Caco-2 (cell line): Measurements from ENCODE around the gene SLC44A4. TPM values are rescaled to one million over a fixed set of nuclear protein-coding genes. Genes with fewer than 3 reads are reported as not detected.
"Not testable (repeated sequence)": the region's sequence is repeated elsewhere in the genome, so short reads cannot be mapped to it uniquely, and the experiment has no call there.

Source experiments
- BruUV-seq: library from RNA; stranded (reverse); fragments of 400-500 nt; replicated peaks from 2 replicates; lab custom pipeline; 2021; lab: Mats Ljungman, UMichigan
- CTCF ChIA-PET: fragments of 300-600 bp; sonication (Branson Sonifier 250); formaldehyde crosslinking; loops from one replicate; lab custom pipeline; 2022; ENCODE audit warnings: antibody characterized with exemption; lab: Charles Lee
- POLR2A ChIA-PET: fragments of 300-600 bp; sonication (Branson Sonifier 250); formaldehyde crosslinking; loops from one replicate; lab custom pipeline; 2022; ENCODE audit warnings: antibody characterized with exemption; lab: Charles Lee
- DNase-seq, 2 experiments: peaks; one replicate each; pipeline versions ENCODE4 v3.0.0 to v3.0.0-alpha.2; 2020 to 2022
- H3K27me3 ChIP-seq: replicated peaks from 2 replicates; pipeline ENCODE4 v1.6.0; 2011; ENCODE audit warnings: low read length; ENCODE audit not compliant: control insufficient read depth, insufficient read depth
- H3K36me3 ChIP-seq: 2 replicates; pipeline ENCODE4 v1.5.1; 2011; ENCODE audit warnings: low read length; ENCODE audit not compliant: control insufficient read depth, insufficient read depth
- H3K4me1 ChIP-seq: fragments of 250-450 bp; sonication (Bioruptor Pico); 2 replicates; pipeline ENCODE4 v1.5.1; 2020; ENCODE audit warnings: mild to moderate bottlenecking
- H3K4me3 ChIP-seq: 2 replicates; pipeline ENCODE4 v1.5.1; 2011; ENCODE audit warnings: low read depth, mild to moderate bottlenecking, control low read depth, low read length
- H3K9me3 ChIP-seq: fragments of 250-450 bp; sonication (Bioruptor Pico); 2 replicates; pipeline ENCODE4 v1.5.1; 2020; ENCODE audit warnings: mild to moderate bottlenecking, moderate library complexity
- H3K27ac Mint-ChIP-seq: one replicate; pipeline ENCODE4 v1.8.0; 2022; ENCODE audit warnings: mixed read lengths; ENCODE audit not compliant: unreplicated experiment
- H3K27me3 Mint-ChIP-seq: one replicate; pipeline ENCODE4 v1.8.0; 2022; ENCODE audit warnings: mixed read lengths; ENCODE audit not compliant: insufficient read depth, unreplicated experiment
- H3K36me3 Mint-ChIP-seq: one replicate; pipeline ENCODE4 v1.8.0; 2022; ENCODE audit warnings: mild to moderate bottlenecking, mixed read lengths; ENCODE audit not compliant: insufficient read depth, unreplicated experiment
- H3K4me1 Mint-ChIP-seq: one replicate; pipeline ENCODE4 v1.8.0; 2022; ENCODE audit warnings: low read depth, mixed read lengths; ENCODE audit not compliant: unreplicated experiment
- H3K4me3 Mint-ChIP-seq: one replicate; pipeline ENCODE4 v1.8.0; 2022; ENCODE audit warnings: mild to moderate bottlenecking, moderate library complexity, mixed read lengths; ENCODE audit not compliant: unreplicated experiment
- H3K9me3 Mint-ChIP-seq: one replicate; pipeline ENCODE4 v1.8.0; 2022; ENCODE audit warnings: mixed read lengths; ENCODE audit not compliant: unreplicated experiment
- CTCF ChIP-seq, 2 experiments: fragments of 200-600 bp in 1 of 2; IDR thresholded peaks; 1 replicate in 1 of 2; 2 replicates in 1 of 2; pipeline versions ENCODE4 v1.5.1 to v1.8.0; 2011 to 2022; ENCODE audit warnings: antibody characterized with exemption in 1 of 2, control low read depth in 1 of 2, inconsistent platforms in 1 of 2, low read depth in 1 of 2, low read length in 1 of 2, mild to moderate bottlenecking in 1 of 2, moderate library complexity in 1 of 2; ENCODE audit not compliant: insufficient read depth in 1 of 2, severe bottlenecking in 1 of 2, unreplicated experiment in 1 of 2
- intact Hi-C: fragments of 100-400 bp; cut with micrococcal nuclease; formaldehyde crosslinking; loops from one replicate; pipeline ENCODE4 v1.10.0; 2022; ENCODE audit not compliant: unreplicated experiment
- total RNA-seq: library from RNA; stranded (reverse); gene quantifications from 2 replicates; pipeline ENCODE4 v1.2.3, GENCODE V29; 2022

The SLC44A4 gene
- total RNA-seq, 1 experiment from 2014 or later, result 0.57 TPM

- peaks cover 42% of the 10 kb centered on the region for H3K36me3 Mint-ChIP-seq
- no peak for TF ChIP-seq CTCF (IDR thresholded peaks at IDR 0.05; ENCODE audit: insufficient read depth in 1 of 2, low read depth in 1 of 2, low read length in 1 of 2, severe bottlenecking in 1 of 2, unreplicated experiment in 1 of 2)
- no peaks in the 10 kb centered on the region for H3K9me3 Mint-ChIP-seq
- Histone ChIP-seq H3K27me3 (no peaks in the 10 kb centered on the region), H3K4me1 (peaks cover 14% of the 10 kb centered on the region), H3K4me3 (no peak overlapping the region), H3K36me3 (peaks cover 7% of the 10 kb centered on the region), H3K9me3 (no peaks in the 10 kb centered on the region)
- CTCF ChIA-PET, result interaction anchor here (1.5 kb wide), 1 partner anchor 58 kb away, joined by 3 read pairs; the partner anchor contains the start of gene LSM2
- no peaks in the 10 kb centered on the region for H3K27me3 Mint-ChIP-seq
- H3K4me3 Mint-ChIP-seq, result no peak overlapping the region
- H3K4me1 Mint-ChIP-seq, result peaks cover 24% of the 10 kb centered on the region
- POLR2A ChIA-PET, result interaction anchor here (3.3 kb wide), 1 partner anchor 38 kb away, joined by 40 read pairs; the partner anchor contains the start of gene HSPA1B
- no peak for DNase-seq
- no TSS peak for BruUV-seq
- intact Hi-C loops, result loop anchor here (1.0 kb wide), 1 partner anchor 126 kb away; no protein-coding TSS in a partner anchor
- H3K27ac Mint-ChIP-seq, result no peak overlapping the region
These were observed 14.0 kb downstream of the SLC44A4 start for GRCh38 chr6:31864818-31865204.

DNA sequence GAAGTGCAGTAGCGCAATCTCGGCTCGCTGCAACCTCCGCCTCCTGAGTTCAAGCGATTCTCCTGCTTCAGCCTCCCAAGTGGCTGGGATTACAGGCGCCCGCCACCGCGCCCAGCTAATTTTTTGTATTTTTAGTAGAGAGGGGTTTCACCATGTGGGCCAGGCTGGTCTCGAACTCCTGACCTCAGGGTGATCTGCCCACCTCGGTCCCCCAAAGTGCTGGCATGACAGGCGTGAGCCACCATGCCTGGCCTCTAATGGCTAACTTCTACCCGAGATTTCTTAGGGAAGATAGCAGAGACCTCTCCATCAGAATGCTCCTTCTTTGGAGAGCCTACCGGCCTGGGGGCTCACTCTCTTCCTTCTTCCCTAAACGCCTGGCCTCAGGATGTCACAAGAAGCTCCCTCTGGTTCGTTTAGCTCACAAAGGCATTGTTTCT is 14.7 kb downstream of the SLC44A4 start:
- not testable (repeated sequence) for H3K27me3 ChIP-seq, H3K9me3 ChIP-seq, DNase-seq, H3K27me3 Mint-ChIP-seq, H3K36me3 ChIP-seq, BruUV-seq, H3K9me3 Mint-ChIP-seq
- intact Hi-C loops, result loop anchor here (1.0 kb wide), 1 partner anchor 125 kb away; no protein-coding TSS in a partner anchor
- POLR2A ChIA-PET, result interaction anchor here (0.6 to 3.3 kb wide), 6 partner anchors 16 to 1145 kb away, joined by 3 to 40 read pairs (median 4); partner anchors contain the start of gene HSPA1B
- Mint-ChIP-seq H3K36me3 (peaks cover 48% of the 10 kb centered on the region), H3K4me1 (peaks cover 24% of the 10 kb centered on the region), H3K27ac (peak overlapping the region; percentile 100), H3K4me3 (peak overlapping the region; percentile 100)
- CTCF ChIA-PET, result interaction anchor here (0.6 to 1.8 kb wide), 6 partner anchors 34 to 183 kb away, joined by 3 to 10 read pairs (median 3); partner anchors contain the start of genes LSM2, LY6G5C and VARS1
- Histone ChIP-seq H3K4me3 (peak overlapping the region; percentile 56), H3K4me1 (peaks cover 14% of the 10 kb centered on the region)

DNA sequence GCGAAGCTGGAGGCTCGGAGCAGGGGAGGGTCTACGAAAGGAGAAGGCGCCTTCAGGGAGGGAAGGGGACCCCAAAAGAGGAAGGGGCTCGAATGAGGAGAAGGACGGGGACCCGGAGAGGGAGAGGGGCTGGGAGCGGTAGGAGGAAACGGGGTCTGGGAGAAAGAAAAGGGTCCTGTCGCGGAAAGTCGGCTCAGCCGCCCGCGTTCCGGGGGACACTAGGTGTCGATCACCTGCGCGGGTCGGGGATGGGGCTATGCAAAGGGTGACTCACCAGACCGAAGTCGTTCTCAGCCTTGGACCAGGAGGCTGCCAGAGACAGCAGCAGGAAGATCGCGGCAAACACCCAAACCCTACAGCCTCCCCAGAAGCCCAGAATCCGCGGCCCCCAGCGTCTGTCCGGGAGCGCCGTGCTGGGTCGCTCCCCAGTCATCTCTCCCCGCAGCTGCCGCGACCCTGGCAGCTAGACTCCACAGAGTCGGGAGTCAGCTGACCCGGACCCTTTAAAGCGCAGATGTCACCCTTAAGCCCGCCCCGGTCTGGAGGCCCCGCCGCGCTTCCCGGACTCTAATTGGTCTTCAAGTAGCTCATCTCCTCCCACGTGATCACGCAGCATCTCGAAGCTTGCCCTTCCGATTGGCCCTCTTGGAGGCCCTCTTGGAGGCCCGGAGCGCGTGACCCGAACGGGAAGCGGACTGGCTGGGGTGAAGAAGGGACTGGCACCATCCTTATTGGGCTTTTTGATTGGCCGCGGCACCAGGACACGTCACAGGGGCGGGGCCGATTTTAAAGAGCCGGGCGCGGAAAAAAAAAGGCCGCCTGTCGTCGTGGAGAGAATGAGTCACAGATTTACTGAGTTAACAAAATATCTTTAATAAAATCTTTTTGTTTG is 16.2 kb downstream of the SLC44A4 start, which contains the start of gene NEU1:
Gene NEU1 (minus strand): TSS at position 478 of the 892 bp plus-strand sequence. CDS start 45 bp downstream, at position 433.
- Histone ChIP-seq H3K9me3 (no peaks in the 10 kb centered on the region), H3K36me3 (peaks cover 9% of the 10 kb centered on the region), H3K27me3 (no peaks in the 10 kb centered on the region), H3K4me3 (peak within 1 kb of the TSS; percentile 76), H3K4me1 (peaks cover 14% of the 10 kb centered on the region)
- Mint-ChIP-seq H3K4me1 (peaks cover 24% of the 10 kb centered on the region), H3K36me3 (peaks cover 54% of the 10 kb centered on the region), H3K27me3 (no peaks in the 10 kb centered on the region), H3K27ac (peak within 1 kb of the TSS; percentile 100), H3K9me3 (no peaks in the 10 kb centered on the region), H3K4me3 (peak within 1 kb of the TSS; percentile 100)
- intact Hi-C loops, result loop anchor here (1.0 to 2.0 kb wide), 6 partner anchors 15 to 182 kb away; partner anchors contain the start of genes EHMT2 and LSM2
- no TSS peak for BruUV-seq
- peak; percentile 99 to 100 for DNase-seq
- CTCF ChIA-PET, result interaction anchor here (0.6 to 1.8 kb wide), 15 partner anchors 12 to 210 kb away, joined by 3 to 10 read pairs (median 3); partner anchors contain the start of genes BAG6, CLIC1, DDAH2 and LSM2
- TF ChIP-seq CTCF (IDR thresholded peaks at IDR 0.05; ENCODE audit: insufficient read depth in 1 of 2, low read depth in 1 of 2, low read length in 1 of 2, severe bottlenecking in 1 of 2, unreplicated experiment in 1 of 2), result no peak
- POLR2A ChIA-PET, result interaction anchor here (0.5 to 3.3 kb wide), 42 partner anchors 10 to 1109 kb away, joined by 3 to 40 read pairs (median 5); partner anchors contain the start of genes ABHD16A, APOM, ATF6B and BAG6
